Measurements from ENCODE around the gene IZUMO1. TPM values are rescaled to one million over a fixed set of nuclear protein-coding genes. Genes with fewer than 3 reads are reported as not detected.
A peak's percentile ranks its signal among the peaks of the same experiment; 100 is the strongest.

IZUMO1 gene
- total and polyA plus RNA-seq, 2 of the 13 experiments (the other 11 are each of a cell fraction or from before 2014, with no cell fraction given) = 0.07 to 0.22 TPM

- TF ChIP-seq ZKSCAN1 (IDR thresholded peaks at IDR 0.05; ENCODE audit: low read length) (no peak), REL (CRISPR knock-in tag; conservative IDR thresholded peaks at IDR 0.05) (no peak), ZNF136 (CRISPR knock-in tag; IDR thresholded peaks at IDR 0.05; ENCODE audit: low read depth) (no peak), ZNF83 (CRISPR knock-in tag; IDR thresholded peaks at IDR 0.05; ENCODE audit: borderline replicate concordance) (no peak), HMG20A (CRISPR knock-in tag; IDR thresholded peaks at IDR 0.05; ENCODE audit: borderline replicate concordance) (no peak), ZNF354B (CRISPR knock-in tag; IDR thresholded peaks at IDR 0.05) (no peak), ZNF7 (CRISPR knock-in tag; IDR thresholded peaks at IDR 0.05) (no peak), IRX3 (CRISPR knock-in tag; IDR thresholded peaks at IDR 0.05; ENCODE audit: borderline replicate concordance, low read depth) (no peak), ZNF766 (CRISPR knock-in tag; IDR thresholded peaks at IDR 0.05; ENCODE audit: borderline replicate concordance) (no peak), RFX5 (IDR thresholded peaks at IDR 0.05; ENCODE audit: low read depth, low read length) (peak; percentile 34), KLF6 (CRISPR knock-in tag; IDR thresholded peaks at IDR 0.05) (peak; percentile 43; the same call in 1 of the 2 replicates), ZBTB10 (CRISPR knock-in tag; IDR thresholded peaks at IDR 0.05; ENCODE audit: borderline replicate concordance) (no peak), ZNF597 (CRISPR knock-in tag; IDR thresholded peaks at IDR 0.05) (no peak), ZNF746 (CRISPR knock-in tag; IDR thresholded peaks at IDR 0.05) (no peak), FOXA1 (IDR thresholded peaks at IDR 0.05) (no peak), FOXA1 (CRISPR knock-in tag; IDR thresholded peaks at IDR 0.05) (no peak), TSC22D2 (CRISPR knock-in tag; IDR thresholded peaks at IDR 0.05; ENCODE audit: borderline replicate concordance) (no peak), NRL (CRISPR knock-in tag; IDR thresholded peaks at IDR 0.05; ENCODE audit: borderline replicate concordance) (no peak), XRCC5 (optimal IDR thresholded peaks at IDR 0.05; ENCODE audit: low read length) (peak; percentile 60), ZBTB8A (CRISPR knock-in tag; IDR thresholded peaks at IDR 0.05; ENCODE audit: borderline replicate concordance, low read depth) (no peak)
- TF ChIP-seq, protein P1, sequence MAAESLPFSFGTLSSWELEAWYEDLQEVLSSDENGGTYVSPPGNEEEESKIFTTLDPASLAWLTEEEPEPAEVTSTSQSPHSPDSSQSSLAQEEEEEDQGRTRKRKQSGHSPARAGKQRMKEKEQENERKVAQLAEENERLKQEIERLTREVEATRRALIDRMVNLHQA (CRISPR knock-in tag; IDR thresholded peaks at IDR 0.05) = no peak
- TF ChIP-seq, protein P2, sequence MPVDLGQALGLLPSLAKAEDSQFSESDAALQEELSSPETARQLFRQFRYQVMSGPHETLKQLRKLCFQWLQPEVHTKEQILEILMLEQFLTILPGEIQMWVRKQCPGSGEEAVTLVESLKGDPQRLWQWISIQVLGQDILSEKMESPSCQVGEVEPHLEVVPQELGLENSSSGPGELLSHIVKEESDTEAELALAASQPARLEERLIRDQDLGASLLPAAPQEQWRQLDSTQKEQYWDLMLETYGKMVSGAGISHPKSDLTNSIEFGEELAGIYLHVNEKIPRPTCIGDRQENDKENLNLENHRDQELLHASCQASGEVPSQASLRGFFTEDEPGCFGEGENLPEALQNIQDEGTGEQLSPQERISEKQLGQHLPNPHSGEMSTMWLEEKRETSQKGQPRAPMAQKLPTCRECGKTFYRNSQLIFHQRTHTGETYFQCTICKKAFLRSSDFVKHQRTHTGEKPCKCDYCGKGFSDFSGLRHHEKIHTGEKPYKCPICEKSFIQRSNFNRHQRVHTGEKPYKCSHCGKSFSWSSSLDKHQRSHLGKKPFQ (CRISPR knock-in tag; IDR thresholded peaks at IDR 0.05; ENCODE audit: insufficient replicate concordance) = no peak
Observed at GRCh38 chr19:48713864-48714755, 32.6 kb downstream of the IZUMO1 start (continued).

Measured in HepG2 (cell line).